NOMO-1 (cell line): ENCODE measurements around the gene RPRD1B.

Source experiments
- DNase-seq, 2 experiments: peaks; one replicate each; lab custom pipeline; 2025; ENCODE audit not compliant: unreplicated experiment in 2 of 2; lab: John Stamatoyannopoulos, UW

RPRD1B gene

DNA sequence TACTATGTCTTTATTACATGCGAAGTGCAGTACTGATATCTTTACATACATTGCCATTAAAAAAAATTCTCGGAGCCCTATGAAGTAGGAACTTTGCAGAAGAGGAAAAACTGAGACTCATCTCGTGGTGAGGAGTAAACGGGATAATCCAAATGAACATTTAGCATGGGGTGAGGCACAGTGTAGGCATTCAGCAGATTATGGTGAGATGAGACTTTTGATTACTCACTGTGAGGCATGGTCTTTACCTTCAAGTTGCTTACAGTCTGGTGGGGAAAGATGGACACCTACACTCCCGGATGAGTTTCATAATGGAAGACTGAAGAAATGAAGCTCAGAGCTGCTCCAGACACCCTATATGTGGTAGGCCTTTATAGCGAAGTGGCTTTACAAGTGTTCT is 1.4 kb downstream of the RPRD1B start:
- DNase-seq: no peak

DNA sequence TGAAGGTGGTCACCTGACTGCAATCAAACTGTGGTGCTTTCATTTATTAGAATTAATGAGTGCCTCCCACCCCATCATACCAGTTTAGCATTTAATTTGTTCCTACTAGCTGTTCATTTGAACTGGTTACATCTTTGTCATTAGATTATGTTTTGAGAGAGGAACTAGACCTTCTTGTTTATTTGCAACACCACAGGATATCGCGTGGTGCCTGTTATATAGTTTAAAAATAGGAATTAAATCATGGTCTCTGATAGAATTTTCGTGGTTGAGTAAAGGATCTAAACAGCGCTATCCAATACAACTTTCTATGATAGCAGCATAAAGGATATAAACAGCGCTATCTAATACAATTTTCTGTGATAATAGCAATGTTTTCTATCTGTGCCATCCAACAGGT is 2.8 kb downstream of the RPRD1B start:
- DNase-seq: no peak

DNA sequence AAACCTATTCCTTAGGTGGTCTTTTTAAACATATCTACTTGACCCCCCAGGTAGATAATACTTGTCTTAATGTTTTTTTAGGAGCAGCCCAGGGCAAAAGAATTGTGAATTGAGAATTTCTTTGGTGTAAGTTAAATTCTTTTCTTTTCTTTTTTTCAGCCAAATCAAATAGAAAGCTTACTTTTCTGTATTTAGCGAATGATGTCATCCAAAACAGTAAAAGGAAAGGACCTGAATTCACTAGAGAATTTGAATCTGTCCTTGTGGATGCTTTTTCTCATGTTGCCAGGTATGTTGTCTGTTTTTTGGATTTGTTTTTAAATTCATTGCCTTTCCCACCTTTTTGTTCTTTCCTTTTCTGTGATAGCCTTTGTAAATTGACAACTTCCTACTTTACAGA is 6.7 kb downstream of the RPRD1B start:
- DNase-seq: no peak

DNA sequence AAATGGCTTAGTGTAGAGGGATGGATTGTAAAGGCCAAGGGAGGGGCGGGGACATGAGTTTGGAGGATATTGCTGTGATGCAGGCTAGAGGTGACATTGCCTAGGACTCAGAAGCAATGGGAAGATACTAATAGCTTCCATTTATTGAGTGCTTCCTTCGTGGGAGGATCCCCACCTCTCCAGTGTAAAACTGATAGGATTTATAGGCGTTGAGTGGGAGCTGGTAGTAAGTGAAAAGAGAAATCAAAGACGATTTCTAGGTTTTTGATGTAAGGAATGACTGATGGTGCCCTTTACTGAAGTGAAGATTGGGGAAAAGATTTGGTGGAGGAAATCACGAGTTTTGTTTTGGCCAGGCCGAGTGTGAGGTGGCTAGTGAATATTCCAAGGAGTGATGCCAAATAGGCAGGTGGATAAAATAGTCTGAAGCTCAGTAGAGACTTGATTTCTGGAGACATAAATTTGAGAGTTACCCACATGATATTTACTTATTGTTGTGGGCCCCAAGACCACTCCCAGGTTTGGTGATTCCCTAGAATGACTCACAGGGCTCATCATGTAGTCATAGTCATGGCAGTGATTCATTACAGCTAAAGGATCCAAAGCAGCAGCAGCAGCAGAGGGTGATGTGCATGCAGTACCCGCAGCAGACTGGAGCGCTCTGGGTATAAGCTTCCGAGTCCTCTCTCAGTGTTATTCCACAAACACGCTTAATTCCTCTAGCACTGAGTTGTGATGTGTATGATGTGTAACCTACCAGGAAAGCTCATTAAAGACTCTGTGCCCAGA is 10.2 kb downstream of the RPRD1B start:
- no peak for DNase-seq

DNA sequence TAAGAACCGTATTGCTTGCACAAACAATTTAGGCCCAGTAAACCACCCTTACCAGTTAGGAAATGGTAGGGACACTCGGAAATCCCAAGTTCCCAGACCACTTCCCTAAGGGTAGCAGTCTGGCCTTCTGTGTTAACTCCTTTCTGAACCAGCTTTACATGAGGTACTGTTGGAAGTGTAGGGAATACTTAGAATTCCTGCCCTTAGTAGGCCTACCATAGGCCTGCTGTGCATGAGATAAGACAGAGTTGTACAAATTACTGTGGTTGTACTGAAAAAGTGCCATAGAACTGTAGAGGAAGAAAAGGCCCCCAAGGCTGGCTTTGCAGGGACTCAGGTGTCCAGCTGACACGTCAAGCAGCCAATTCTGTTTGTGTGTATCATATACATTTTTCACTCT is 11.1 kb downstream of the RPRD1B start:
- DNase-seq: no peak

DNA sequence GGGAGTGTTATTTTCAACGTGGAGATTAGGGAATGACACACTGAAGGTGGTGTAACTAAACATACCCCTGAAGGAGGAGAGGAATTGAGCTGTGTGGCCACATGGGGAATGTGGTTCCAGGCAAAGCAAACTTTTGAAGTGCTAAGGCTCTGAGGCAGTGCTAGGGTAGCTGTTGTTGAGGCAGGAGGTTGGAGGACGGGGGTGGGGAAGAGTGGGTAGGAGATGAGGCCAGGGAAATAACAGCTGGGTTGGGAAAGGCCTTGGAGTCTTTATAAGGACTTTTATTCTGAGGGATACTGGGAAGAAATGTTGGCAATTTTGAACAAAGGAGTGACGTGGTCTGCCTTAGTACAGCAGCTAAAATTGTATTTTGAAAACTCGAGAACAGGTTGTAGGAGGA is 13.0 kb downstream of the RPRD1B start:
- no peak for DNase-seq

DNA sequence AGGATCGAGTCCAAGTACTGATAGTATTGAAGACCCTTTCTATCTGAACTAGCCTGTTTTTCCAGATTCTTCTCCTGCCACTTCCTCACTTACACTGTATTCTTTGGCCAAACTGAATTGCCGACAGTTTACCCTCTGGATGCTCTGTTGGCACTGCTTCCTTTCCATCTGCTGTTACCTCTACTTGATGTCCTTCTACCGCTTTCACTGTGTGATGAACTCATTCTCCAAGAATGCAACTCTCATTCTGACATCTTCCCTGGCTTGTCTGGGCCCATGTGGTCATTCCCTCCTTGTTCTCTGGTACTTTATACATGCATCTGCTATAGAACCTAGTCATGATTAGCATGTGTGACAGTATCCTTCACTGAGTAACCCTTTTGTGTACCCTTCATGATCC is 16.3 kb downstream of the RPRD1B start:
- DNase-seq: no peak

DNA sequence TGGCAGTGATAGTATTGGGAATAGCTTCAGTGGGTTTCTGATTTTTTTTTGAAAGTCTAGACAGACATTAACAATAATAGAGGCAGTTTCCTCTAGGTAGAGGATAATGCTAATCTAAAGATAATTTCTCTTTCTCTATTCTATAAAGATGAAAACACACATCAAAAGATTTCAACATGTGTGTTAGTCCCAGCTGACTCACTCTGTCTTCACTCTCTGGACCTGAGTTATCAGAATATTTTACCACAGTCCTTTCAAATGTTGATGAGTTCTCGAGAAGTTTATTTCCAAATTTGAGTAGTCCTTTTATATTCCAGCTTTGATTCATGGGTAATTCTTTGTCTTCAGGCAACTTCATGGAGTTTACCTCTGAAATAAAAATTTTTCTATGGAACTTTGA is 17.1 kb downstream of the RPRD1B start:
- DNase-seq: no peak

DNA sequence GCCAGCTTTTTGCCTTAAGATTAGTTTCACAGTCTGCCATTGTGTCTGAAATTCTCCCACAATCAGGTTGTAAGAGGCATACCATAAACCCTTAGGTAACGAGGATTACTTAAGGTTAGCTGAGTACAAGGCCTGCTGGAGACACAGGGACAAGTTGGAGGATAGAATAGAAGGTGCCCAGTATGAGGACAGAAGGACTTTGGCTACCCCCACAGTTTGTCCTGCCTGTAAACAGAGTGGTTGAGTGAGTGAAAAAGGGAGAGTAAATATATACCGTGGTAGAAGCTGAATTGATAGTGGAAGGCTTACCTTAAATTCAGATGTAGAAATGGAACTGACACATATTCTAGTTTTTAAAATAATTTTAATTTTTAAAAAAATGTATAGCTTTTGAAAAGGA is 19.3 kb downstream of the RPRD1B start:
- no peak for DNase-seq

GRCh38 chr20:38054647-38055046 is 21.1 kb downstream of the RPRD1B start:
- no peak for DNase-seq

GRCh38 chr20:38055294-38055693 is 21.7 kb downstream of the RPRD1B start:
- DNase-seq: no peak

- DNase-seq: no peak
Measured at GRCh38 chr20:38055848-38056247, 22.3 kb downstream of the RPRD1B start.

DNA sequence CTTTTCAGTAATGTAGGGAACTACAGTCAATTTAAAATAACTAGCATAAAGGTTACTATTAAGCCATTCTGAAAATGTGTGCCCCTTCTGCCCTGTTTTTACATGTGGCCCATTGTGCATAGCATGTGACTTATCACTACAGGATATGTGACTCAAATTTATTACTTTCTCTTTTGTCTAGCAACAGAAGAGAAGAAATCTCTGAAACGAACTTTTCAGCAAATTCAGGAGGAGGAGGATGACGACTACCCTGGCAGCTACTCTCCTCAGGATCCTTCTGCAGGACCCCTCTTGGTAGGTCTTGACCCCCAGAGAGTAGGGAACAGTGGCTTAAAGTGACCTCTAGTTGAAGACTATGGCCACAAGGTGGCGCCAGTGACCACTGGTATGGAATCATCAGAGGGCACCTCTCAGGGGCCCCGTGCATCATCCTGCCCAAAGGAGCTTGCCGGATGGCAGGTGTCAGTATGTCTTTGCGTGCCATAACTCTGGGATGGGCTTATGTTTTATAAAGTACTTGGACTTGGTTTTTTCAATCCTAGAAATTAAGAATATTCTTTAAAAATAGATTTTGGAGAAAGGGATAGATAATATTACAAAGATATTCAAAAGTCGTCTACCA is 23.9 kb downstream of the RPRD1B start:
- peak; percentile 43 to 68 for DNase-seq

DNA sequence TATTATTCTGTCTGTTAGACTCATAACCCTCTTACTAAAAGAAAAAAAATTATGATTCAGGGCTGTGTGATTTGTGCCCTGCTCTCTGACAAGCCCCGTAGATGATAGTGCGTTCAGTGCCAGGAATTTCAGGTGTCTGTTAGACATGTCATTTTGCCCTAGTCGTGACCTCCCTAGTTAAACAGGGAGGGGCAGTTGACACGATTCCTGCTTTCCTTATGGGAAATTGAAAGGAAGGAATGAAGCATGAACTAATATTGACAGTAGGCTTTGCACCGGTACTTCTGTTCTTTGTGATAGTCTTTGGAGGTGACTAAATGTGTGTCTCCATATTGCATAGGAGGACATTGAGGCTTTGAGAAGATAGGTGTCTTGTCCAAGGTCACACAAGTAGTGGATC is 26.3 kb downstream of the RPRD1B start:
- no peak for DNase-seq

DNA sequence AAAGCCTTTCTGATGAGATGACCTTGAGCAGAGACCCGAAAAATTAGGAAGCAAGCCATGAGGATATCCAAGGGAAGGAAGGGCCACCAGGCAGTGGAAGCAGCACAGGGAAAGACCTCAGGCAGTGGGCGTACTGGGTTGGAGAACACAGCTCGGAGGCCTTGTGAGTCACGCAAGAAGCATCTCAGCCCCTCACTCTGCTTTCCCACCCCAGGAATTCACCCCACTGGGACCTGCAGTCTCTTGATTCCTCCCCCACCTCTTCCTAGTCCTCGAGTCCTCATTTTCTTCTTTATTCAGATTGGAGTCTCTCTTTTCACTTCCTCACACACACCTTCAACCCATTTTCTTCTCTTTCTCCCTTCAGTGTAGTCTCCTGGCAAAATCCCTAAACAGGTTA is 27.0 kb downstream of the RPRD1B start:
- no peak for DNase-seq

DNA sequence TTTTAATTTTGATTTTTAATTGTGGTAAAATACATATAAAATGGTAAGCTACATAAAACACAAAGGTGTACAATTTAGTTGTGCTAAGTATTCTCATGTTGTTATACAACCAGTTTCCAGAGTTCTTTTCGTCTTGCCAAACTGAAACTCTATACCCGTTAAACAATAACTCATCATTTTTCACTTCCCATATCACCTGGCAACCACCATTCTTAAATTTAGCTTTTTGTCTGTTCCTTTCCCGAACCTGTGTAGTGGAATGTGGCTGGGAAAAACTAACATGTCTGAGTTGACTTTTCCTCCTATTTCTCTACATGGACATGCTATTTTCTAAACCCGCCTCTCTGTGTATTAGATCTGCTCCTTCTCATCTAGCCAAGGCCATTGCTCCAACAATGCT is 27.6 kb downstream of the RPRD1B start:
- no peak for DNase-seq

DNA sequence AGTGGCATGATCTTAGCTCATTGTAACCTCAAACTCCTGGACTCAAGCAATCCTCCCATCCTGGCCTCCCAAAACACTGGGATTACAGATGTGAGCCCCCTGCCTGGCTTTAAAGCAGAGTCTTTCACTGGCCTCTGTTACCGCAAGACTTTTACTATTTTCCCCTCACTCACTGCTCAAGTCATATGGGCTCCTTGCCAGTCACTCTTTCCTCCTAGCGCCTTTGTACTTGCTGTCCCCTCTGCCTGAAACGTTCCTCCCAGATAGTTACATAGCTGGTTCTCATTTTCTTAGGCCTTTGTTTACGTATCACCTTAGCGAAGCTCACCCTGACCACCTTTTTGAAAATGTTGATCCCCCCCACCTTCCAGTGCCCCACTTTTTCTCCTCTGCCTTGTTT is 29.3 kb downstream of the RPRD1B start:
- DNase-seq: no peak

GRCh38 chr20:38063911-38064530 is 30.5 kb downstream of the RPRD1B start:
- DNase-seq: no peak

DNA sequence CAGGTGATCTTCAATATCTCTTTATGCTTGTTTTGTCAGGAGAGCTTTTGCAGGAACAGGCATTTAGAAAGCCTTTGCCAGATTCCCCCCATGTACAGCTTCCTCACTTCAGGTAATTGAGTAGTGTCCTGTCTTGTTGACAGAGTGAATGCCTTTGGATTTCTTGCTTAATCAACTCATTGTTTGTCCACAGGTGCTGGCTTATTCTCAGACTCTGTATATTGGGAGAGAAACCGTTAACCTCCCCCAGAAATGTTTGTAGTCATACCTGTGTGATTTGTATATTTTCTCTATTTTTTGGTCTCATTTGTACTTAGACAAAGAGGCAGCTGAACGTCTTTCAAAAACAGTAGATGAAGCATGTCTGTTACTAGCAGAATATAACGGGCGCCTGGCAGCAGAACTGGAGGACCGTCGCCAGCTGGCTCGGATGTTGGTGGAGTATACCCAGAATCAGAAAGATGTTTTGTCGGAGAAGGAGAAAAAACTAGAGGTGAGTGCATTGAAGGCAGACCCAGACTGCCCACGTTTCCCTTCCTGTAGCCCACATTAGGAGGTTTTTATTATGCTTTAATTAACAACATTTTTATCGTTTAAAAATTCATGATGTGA is 32.3 kb downstream of the RPRD1B start:
- DNase-seq: no peak

DNA sequence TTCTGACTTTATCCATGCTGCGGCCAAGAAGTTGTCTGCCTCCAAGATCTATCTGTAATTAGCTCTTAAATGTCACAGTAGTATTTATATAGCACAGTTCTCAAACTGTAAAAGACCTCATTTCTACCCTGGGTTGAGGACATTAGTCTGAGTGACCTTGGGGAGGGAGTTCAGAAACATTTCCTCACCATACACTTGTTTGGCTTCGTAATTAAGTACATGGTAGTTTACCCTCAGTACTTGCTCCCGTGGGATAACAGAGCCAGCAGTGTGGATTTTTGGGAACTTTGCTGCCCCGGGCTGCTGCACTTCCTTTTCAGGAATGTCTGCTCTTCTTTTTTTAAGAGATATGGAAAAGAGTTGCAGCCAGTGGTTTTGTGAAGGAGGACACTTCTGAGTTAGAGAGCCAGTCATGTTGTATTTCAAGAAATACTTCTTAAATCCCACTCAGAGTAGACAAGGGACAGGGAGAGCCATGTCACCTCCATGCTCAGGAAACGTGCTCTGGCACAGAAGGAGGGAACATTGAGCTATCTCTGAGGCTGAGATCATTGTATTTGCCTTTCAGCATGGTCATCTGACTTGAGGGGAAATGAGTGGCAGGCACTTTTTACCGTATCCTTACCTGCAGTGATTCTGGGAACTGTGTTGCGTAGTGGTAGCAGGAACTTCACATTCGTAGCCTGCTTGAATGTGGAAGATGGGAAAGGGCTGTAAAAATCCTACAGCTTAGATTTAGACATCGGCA is 33.6 kb downstream of the RPRD1B start:
- DNase-seq: no peak

DNA sequence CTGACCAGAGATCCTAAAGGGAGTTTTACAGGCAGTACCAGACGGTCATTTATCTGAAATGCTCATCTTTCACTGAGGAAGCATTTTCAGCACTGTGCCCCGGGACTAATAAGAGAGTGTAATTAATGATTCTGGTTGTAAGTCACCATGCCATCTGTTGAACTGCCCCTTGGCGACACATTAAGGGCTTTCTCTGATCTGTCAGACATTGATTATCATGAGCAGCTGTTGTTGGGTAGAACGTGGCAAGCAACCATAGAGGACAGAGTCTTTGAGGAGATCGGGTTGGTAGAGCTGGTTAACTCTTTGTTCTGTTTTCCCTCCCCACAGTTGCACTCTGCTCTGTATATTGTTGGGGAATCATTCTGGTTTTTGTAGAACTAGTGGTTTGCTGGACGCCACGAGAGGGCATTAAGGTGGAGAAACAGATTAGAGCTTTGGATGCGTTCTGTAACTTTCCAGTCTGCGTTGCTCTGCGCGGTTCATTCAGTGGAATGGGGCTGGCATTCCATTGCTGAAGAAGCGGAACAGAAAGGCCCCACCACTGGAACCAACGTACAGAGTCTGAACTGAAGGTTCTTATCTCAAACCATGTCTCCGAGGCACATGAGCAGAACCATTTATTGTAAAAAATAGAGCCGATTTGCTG is 34.3 kb downstream of the RPRD1B start:
- no peak for DNase-seq
